Muscle of back (tissue), 11 donors: ENCODE results near the gene WDR90. TPM values are rescaled to one million over a fixed set of nuclear protein-coding genes. Genes with fewer than 3 reads are reported as not detected.

Source experiments
- DNase-seq, 3 donors: peaks; one replicate each; pipeline versions ENCODE4 v3.0.0 to v3.0.0-alpha.2; 2013
- polyA plus RNA-seq, 10 donors: library from polyadenylated mRNA; unstranded; fragments of 120-200 nt; gene quantifications; one replicate each; pipeline ENCODE4 v1.2.1, GENCODE V29; 2013; ENCODE audit not compliant: insufficient read length in 10 of 10

WDR90 gene
- polyA plus RNA-seq, 10 donors = 10.7 to 26.2 (median 17.5) TPM

DNA sequence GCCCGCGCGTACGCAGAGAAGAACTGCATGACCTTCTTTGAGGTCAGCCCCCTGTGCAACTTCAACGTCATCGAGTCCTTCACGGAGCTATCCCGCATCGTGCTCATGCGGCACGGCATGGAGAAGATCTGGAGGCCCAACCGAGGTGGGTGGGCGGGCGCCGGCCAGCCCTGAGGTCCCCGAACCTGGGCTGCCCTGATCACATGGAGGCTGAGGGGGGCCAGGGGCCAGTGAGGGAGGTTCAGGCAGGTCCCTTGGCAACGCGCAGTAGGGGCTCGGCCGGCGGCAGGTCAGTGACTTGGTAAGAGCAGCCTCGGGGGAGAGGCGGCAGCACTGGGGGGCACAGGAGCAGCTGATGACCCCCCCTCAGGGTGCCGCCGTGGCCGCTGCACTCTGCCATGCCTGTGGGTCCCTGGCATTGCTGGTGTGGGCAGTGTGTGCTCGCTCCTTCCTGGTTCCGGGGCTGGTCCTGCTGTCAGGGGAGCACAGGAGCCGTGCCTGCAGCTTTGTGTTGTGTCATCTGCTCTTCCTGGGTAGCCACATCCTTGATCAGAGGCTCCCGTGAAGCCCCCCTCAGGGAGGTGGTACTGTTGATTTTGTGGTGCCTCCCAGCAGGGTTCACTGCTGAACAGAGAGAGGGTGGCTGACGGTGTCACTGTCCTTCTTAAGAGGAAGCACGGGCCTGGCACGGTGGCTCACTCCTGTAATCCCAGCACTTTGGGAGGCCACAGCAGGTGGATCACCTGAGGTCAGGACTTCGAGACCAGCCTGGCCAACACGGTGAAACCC is 23.0 kb upstream of the WDR90 start:
- no peak for DNase-seq

DNA sequence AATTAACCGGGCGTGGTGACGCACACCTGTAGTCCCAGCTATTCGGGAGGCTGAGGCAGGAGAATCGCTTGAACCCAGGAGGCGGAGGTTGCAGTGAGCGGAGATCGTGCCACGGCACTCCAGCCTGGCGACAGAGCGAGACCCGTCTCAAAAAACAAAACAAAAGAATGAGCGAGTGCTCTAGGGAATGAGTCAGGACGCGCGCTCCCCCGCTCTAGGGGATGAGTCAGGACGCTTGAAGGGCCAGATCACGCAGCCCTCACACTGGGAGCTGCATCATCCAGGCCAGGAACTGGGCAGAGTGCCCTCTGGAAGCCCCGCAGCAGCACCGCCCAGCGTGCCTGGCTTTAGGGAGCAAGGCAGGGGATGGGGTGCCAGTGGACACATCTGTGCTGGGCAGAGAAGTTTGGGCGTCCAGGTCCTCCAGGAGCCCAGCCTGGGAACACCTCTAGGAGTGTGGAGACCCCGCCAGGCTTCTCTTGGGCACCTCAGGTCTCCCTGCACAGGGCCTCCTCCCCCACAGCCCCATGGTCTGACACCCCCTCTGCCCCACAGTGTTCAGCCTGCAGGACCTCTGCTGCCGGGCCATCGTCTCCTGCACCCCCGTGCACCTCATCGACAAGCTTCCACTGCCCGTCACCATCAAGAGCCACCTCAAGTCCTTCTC is 22.2 kb upstream of the WDR90 start:
- DNase-seq = peak in 1 of 3 donors; percentile 77

- DNase-seq = peak in 1 of 3 donors; percentile 47
Measured at GRCh38 chr16:627454-628239, 21.5 kb upstream of the WDR90 start.

DNA sequence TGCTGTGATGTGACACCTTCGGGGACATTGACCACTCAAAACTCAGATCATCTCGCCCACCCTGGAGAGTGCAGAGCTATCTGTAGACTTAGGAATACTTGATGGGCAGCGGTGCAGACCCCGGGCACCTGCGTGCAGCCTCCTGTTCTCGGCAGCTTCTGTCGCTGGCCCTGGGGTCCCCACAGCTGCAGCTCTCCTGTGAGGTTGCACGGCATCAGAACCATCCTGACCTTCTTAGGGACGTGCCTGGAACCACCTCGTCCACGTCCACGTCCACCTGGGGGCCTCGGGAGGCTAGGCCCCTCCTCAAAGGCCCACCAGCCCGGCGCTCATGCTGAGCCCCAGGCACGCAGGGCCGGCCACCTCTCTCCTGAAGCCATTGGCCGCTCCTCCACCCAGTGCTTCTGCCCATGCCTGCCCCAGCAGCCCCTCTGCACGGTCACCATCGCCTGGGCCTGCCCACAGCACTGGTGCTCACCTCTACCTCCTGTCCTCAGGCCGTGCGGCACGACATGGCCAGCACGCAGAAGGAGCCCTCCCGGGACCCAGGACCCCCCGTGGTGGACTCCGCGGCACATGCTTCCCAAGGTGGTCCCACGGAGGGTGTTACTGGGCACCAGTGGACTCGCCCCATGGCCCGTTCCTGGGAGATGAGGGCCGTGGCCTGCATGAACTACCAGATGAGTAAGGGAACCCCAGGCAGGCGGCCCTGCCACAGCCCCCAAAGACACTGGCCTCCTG is 20.7 kb upstream of the WDR90 start:
- DNase-seq = no peak

DNA sequence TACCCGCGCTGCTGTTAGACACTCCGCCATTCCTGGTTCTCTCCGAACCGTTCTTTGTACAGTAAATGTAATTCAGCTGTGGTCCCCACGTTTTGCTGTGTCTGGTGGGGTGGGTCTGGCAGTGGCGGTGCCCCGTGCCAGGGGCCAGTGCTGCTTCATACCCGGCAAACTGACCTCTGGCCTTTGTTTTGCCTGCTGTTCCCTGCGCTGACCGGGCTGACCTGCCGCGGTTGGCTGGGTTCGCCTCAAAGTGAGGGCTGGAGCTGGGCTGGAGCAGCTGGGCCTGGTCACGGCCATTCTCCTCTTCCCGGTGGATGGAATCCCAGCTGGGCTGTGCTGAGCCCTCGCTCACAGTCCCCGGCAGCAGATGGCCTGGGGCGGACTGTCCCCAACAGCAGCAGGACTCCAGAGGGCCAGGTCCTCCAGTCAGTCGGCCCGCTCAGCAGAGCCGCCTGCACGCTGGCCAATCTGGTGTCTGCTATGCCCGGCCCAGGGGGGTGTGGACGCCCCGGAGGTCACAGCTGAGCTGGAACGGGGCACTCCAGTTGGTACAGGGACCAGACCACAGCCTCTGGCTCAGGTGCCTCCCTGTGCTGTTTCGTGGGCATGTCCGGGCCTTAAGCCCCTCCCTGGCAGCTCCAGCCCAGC is 19.9 kb upstream of the WDR90 start:
- DNase-seq = peak in 2 of 3 donors; percentile 39 to 76

- DNase-seq = peak in 1 of 3 donors; percentile 31
Measured at GRCh38 chr16:629833-630248, 19.3 kb upstream of the WDR90 start.

DNA sequence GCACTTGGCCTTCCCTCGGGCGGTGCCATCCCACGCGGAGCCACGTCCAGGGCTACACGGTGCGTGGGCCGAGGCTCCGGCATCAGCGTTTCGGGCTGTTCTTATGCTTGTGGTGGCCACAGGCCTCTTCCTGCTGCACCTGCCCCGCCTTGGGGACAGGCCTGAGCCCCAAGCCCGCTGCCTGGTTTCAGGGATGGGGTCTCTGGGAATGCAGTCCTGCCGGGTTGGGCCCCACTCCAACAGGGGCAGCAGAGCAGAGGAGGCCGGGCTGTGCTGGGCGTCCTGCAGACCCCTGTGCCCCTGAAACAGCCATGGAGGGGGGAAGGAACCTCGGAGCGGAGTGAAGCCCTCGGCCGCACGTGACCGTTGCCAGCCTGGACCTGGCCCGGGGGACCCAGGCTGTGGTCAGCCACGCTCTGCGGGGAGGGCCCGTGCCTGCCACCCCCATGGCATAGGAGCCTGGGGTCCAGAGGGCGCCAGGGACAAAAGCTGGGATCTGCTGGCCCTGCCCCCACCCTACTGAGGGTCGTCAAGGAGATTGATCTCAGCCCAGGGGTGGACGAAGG is 18.8 kb upstream of the WDR90 start:
- DNase-seq = peak in 1 of 3 donors; percentile 44

DNA sequence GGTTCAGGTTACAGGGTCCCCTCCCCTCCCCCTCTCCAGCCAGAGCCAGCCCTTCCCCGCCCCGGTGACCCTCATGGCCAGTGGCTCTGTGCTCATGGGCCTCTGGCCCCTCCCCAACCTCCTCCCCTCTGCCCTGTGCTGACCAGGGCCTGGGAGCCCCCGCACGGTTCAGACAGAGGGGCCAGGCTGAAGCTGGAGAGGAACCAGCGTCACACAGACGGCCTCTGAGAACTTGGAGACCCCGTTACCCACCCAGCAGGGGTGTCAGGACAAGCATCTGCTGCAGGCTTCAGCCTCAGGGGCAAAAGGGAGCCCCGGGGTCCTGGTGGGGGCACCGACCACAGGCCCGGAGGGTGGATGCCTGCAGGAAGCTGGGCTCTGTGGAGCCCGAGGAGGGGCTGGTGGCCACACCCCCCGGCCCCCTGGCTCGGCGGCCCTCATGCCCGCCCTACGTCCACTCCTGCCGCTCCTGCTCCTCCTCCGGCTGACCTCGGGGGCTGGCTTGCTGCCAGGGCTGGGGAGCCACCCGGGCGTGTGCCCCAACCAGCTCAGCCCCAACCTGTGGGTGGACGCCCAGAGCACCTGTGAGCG is 18.3 kb upstream of the WDR90 start, which contains the start of gene WFIKKN1:
Gene WFIKKN1 (plus strand): TSS at position 171 of the 591 bp plus-strand sequence. CDS start 269 bp downstream, at position 440.
- DNase-seq = peak in 1 of 3 donors; percentile 47

DNA sequence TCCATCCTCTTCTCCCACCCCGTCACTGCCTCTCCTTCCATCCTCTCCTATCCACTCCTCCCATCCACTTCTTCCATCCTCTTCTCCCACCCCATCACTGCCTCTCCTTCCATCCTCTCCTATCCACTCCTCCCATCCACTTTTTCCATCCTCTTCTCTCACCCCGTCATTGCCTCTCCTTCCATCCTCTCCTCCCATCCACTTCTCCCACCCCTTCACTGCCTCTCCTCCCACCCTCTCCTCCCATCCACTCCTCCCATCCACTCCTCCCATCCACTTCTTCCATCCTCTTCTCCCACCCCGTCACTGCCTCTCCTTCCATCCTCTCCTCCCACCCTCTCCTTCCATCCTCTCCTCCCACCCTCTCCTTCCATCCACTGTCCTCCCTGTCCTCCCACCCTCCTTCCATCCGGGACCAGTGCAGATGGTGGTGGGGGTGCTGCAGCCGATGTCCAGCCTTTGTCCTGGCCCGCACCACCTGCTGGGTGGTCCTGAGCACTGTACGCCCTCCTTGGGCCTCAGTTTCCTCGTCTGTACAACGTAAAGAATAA is 17.3 kb upstream of the WDR90 start:
- no peak for DNase-seq

DNA sequence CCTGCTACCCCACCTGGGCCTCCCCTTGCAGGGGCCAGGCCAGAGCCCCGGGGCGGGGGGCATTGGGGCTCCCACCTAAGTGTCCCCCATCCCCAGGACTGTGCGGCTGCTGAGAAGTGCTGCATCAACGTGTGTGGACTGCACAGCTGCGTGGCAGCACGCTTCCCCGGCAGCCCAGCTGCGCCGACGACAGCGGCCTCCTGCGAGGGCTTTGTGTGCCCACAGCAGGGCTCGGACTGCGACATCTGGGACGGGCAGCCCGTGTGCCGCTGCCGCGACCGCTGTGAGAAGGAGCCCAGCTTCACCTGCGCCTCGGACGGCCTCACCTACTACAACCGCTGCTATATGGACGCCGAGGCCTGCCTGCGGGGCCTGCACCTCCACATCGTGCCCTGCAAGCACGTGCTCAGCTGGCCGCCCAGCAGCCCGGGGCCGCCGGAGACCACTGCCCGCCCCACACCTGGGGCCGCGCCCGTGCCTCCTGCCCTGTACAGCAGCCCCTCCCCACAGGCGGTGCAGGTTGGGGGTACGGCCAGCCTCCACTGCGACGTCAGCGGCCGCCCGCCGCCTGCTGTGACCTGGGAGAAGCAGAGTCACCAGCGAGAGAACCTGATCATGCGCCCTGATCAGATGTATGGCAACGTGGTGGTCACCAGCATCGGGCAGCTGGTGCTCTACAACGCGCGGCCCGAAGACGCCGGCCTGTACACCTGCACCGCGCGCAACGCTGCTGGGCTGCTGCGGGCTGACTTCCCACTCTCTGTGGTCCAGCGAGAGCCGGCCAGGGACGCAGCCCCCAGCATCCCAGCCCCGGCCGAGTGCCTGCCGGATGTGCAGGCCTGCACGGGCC is 16.5 kb upstream of the WDR90 start:
- no peak for DNase-seq

DNA sequence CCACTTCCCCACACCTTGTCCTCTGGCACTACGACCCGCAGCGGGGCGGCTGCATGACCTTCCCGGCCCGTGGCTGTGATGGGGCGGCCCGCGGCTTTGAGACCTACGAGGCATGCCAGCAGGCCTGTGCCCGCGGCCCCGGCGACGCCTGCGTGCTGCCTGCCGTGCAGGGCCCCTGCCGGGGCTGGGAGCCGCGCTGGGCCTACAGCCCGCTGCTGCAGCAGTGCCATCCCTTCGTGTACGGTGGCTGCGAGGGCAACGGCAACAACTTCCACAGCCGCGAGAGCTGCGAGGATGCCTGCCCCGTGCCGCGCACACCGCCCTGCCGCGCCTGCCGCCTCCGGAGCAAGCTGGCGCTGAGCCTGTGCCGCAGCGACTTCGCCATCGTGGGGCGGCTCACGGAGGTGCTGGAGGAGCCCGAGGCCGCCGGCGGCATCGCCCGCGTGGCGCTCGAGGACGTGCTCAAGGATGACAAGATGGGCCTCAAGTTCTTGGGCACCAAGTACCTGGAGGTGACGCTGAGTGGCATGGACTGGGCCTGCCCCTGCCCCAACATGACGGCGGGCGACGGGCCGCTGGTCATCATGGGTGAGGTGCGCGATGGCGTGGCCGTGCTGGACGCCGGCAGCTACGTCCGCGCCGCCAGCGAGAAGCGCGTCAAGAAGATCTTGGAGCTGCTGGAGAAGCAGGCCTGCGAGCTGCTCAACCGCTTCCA is 15.7 kb upstream of the WDR90 start:
- no peak for DNase-seq

DNA sequence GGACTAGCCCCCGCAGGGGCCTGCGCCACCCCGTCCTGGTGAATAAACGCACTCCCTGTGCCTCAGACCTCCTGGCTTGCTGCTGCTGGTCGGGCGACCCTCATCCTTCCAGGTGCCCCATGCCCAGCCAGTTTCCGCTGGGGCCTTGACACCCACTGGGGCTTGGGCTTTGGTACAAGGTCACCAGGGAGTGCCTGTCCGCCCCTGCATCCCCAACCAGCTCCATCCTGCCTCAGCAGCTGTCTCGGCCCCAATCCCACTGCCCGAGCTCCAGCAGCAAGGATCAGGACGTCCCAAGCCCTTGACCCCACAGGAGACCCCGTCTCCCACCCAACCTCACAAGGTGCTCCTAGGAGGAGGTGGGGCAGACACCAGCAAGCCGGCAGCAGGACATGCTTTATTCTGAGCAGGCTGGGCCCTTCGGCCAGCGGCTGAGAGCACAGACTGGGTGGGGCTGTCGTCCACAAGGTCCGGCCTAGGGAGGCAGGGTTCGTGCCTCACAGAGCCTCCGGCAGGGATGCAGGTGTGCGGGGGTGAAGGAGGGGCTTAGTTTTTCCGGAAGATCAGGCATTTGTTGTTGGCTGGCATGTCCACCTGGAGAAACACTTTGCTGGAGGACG is 15.0 kb upstream of the WDR90 start:
- no peak for DNase-seq

DNA sequence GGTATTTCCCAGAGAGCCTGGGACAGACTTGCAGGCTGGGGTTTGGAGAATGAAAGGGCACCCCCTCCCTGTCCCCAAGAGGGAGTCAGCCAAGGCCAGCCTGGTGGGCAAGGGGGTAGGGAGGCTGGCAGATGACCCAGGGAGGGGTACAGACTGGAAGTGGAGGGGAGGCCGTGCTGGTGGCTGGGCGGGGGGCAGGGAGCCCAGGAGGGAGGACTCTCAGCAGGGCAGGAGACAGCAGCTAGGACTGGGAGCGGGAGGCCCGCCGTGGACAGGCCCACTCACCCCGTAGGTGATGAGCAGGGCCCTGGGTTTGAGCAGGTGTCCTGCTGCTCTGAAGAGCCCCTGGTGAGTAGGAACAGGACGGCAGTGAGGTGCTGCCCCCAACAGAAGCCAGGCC is 14.2 kb upstream of the WDR90 start:
- no peak for DNase-seq

DNA sequence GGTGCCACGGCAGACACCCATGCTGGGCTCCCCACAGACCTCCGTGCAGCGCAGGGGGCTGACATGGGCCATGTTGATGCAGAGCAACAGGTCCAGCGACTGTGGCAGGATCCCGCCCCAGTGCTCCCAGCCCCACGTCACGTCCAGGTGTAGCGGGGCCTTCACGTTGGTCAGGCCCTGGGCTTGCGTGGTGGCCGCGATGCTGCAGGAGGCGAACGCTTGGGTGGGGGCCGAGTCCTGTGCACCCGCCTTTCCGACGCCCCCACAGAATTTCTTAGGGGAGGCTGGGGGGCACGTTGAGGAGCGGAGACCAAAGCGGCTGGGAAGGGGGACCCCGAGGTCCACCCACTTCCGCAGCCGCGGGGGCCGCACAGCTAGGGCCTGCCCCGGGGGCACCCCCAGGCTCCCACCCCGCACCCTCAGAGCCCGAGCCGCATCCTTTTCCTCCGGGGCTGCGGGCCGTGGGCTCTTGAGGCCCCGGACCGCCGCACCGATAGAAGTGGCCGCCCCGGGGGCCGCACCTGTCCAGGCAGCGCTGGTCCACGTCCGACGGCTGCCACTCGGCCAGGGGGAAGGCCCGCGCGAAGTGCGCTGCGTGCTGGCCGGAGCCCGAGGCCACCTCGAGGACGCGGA is 13.5 kb upstream of the WDR90 start:
- no peak for DNase-seq

DNA sequence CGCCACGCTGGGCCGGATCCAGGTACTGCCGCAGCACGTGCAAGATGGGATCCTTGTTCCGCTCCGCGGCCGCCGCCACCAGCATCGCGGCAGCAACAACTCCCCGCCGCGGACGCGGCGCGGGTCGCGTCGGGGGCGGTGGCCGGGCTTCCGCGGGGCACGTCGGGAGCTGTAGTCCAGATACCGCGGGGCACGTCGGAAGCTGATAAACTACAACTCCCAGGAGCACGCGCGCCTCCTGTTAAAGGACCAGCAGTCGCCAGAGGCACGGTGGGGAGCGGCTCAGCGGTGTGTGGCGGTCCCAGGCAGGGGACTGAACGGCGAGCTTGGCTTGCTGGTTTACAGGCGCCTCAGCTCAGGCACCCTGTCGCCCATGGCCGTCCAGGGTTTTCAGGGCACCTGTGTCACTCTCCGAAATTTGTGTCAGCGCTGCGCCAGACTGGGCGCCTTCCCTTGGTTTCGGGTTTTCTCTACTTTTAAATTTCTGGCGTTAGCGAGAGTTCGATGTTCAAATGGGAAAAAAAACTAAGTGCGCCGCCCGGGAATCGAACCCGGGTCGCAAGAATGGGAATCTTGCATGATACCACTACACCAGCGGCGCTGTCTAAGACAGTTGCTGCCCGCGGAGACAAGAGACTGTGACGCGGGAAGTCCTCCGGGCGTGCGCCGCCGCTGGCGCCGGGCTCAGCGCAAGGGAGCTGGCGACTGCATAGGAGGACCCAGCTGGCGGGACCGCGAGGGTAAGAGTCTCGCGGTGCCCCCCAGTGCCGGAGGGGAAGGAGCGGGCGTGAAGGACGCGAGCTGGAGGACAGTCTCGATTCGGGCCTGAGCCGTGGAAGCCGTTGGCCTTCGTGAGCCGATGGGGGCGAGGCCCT is 12.7 kb upstream of the WDR90 start, which contains the start of gene METTL26:
Gene METTL26 (minus strand): TSS at position 100 of the 875 bp plus-strand sequence. CDS start 15 bp downstream, at position 85.
- peak; percentile 94 to 98 (median 96) for DNase-seq
